ENCODE data around the gene PCDHA10.
"Not testable (repeated sequence)": the region's sequence is repeated elsewhere in the genome, so short reads cannot be mapped to it uniquely, and the experiment has no call there.

PCDHA10 gene

DNA sequence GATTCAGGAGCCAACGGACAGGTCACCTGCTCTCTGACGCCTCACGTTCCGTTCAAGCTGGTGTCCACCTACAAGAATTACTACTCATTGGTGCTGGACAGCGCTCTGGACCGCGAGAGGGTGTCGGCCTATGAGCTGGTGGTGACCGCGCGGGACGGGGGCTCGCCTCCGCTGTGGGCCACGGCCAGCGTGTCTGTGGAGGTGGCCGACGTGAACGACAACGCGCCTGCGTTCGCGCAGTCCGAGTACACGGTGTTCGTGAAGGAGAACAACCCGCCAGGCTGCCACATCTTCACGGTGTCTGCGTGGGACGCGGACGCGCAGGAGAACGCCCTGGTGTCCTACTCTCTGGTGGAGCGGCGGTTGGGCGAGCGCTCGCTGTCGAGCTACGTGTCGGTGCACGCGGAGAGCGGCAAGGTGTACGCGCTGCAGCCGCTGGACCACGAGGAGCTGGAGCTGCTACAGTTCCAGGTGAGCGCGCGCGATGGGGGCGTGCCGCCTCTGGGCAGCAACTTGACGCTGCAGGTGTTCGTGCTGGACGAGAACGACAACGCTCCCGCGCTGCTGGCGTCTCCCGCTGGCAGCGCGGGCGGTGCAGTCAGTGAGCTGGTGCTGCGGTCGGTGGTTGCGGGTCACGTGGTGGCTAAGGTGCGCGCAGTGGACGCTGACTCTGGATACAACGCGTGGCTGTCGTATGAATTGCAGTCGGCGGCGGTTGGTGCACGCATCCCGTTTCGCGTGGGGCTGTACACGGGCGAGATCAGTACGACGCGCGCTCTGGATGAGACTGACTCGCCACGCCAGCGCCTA, 1.7 kb downstream of the PCDHA10 start:
- Histone ChIP-seq H3K9ac (ENCODE audit: low read depth, low read length) (no peak overlapping the region), H3K9me3 (ENCODE audit: control insufficient read depth, insufficient read depth, low read length) (no peaks in the 10 kb centered on the region), H3K36me3 (ENCODE audit: control insufficient read depth, insufficient read depth, low read length) (peaks cover 4% of the 10 kb centered on the region), H3K27me3 (ENCODE audit: control insufficient read depth, insufficient read depth, low read length) (no peaks in the 10 kb centered on the region), H3K4me3 (ENCODE audit: low read depth, low read length) (no peak overlapping the region), H3K4me1 (ENCODE audit: control insufficient read depth, insufficient read depth, low read length) (no peaks in the 10 kb centered on the region)

- Histone ChIP-seq H3K27me3 (ENCODE audit: control insufficient read depth, insufficient read depth, low read length) (no peaks in the 10 kb centered on the region), H3K4me3 (ENCODE audit: low read depth, low read length) (peak overlapping the region; percentile 13), H3K9me3 (ENCODE audit: control insufficient read depth, insufficient read depth, low read length) (no peaks in the 10 kb centered on the region), H3K36me3 (ENCODE audit: control insufficient read depth, insufficient read depth, low read length) (peaks cover 8% of the 10 kb centered on the region), H3K4me1 (ENCODE audit: control insufficient read depth, insufficient read depth, low read length) (no peaks in the 10 kb centered on the region), H3K9ac (ENCODE audit: low read depth, low read length) (no peak overlapping the region)
These were observed 2.2 kb downstream of the PCDHA10 start for GRCh38 chr5:140857987-140858240.

GRCh38 chr5:140862441-140863295, 7.0 kb downstream of the PCDHA10 start:
- H3K9me3 ChIP-seq (ENCODE audit: control insufficient read depth, insufficient read depth, low read length): no peaks in the 10 kb centered on the region
- peaks cover 10% of the 10 kb centered on the region for H3K36me3 ChIP-seq (ENCODE audit: control insufficient read depth, insufficient read depth, low read length)

GRCh38 chr5:140868721-140869554, 13.2 kb downstream of the PCDHA10 start, which contains the start of gene PCDHA11:
Gene PCDHA11 (plus strand): TSS chr5:140868957. CDS start chr5:140869104, 147 bp downstream.
- H3K9ac ChIP-seq (ENCODE audit: low read depth, low read length): peak within 1 kb of the TSS; percentile 0

More at GRCh38 chr5:140862441-140863295, 7.0 kb downstream of the PCDHA10 start:
- Histone ChIP-seq H3K27me3 (ENCODE audit: control insufficient read depth, insufficient read depth, low read length) (no peaks in the 10 kb centered on the region), H3K4me3 (ENCODE audit: low read depth, low read length) (no peak overlapping the region), H3K9ac (ENCODE audit: low read depth, low read length) (no peak overlapping the region), H3K4me1 (ENCODE audit: control insufficient read depth, insufficient read depth, low read length) (no peaks in the 10 kb centered on the region)

GRCh38 chr5:140869555-140869886, 13.8 kb downstream of the PCDHA10 start:
- Histone ChIP-seq H3K4me3 (ENCODE audit: low read depth, low read length) (peak overlapping the region; percentile 45), H3K9me3 (ENCODE audit: control insufficient read depth, insufficient read depth, low read length) (no peaks in the 10 kb centered on the region), H3K9ac (ENCODE audit: low read depth, low read length) (no peak overlapping the region)

More at GRCh38 chr5:140868721-140869554, 13.2 kb downstream of the PCDHA10 start, which contains the start of gene PCDHA11:
- Histone ChIP-seq H3K4me1 (ENCODE audit: control insufficient read depth, insufficient read depth, low read length) (no peaks in the 10 kb centered on the region), H3K36me3 (ENCODE audit: control insufficient read depth, insufficient read depth, low read length) (no peaks in the 10 kb centered on the region), H3K4me3 (ENCODE audit: low read depth, low read length) (peak within 1 kb of the TSS; percentile 45), H3K27me3 (ENCODE audit: control insufficient read depth, insufficient read depth, low read length) (no peaks in the 10 kb centered on the region), H3K9me3 (ENCODE audit: control insufficient read depth, insufficient read depth, low read length) (no peaks in the 10 kb centered on the region)

GRCh38 chr5:140870221-140871201, 14.8 kb downstream of the PCDHA10 start:
- Histone ChIP-seq H3K9me3 (ENCODE audit: control insufficient read depth, insufficient read depth, low read length) (no peaks in the 10 kb centered on the region), H3K4me3 (ENCODE audit: low read depth, low read length) (no peak overlapping the region), H3K36me3 (ENCODE audit: control insufficient read depth, insufficient read depth, low read length) (no peaks in the 10 kb centered on the region), H3K27me3 (ENCODE audit: control insufficient read depth, insufficient read depth, low read length) (no peaks in the 10 kb centered on the region), H3K4me1 (ENCODE audit: control insufficient read depth, insufficient read depth, low read length) (peaks cover 3% of the 10 kb centered on the region), H3K9ac (ENCODE audit: low read depth, low read length) (no peak overlapping the region)

More at GRCh38 chr5:140869555-140869886, 13.8 kb downstream of the PCDHA10 start:
- peaks cover 3% of the 10 kb centered on the region for H3K4me1 ChIP-seq (ENCODE audit: control insufficient read depth, insufficient read depth, low read length)
- no peaks in the 10 kb centered on the region for H3K36me3 ChIP-seq (ENCODE audit: control insufficient read depth, insufficient read depth, low read length)
- H3K27me3 ChIP-seq (ENCODE audit: control insufficient read depth, insufficient read depth, low read length): no peaks in the 10 kb centered on the region

DNA sequence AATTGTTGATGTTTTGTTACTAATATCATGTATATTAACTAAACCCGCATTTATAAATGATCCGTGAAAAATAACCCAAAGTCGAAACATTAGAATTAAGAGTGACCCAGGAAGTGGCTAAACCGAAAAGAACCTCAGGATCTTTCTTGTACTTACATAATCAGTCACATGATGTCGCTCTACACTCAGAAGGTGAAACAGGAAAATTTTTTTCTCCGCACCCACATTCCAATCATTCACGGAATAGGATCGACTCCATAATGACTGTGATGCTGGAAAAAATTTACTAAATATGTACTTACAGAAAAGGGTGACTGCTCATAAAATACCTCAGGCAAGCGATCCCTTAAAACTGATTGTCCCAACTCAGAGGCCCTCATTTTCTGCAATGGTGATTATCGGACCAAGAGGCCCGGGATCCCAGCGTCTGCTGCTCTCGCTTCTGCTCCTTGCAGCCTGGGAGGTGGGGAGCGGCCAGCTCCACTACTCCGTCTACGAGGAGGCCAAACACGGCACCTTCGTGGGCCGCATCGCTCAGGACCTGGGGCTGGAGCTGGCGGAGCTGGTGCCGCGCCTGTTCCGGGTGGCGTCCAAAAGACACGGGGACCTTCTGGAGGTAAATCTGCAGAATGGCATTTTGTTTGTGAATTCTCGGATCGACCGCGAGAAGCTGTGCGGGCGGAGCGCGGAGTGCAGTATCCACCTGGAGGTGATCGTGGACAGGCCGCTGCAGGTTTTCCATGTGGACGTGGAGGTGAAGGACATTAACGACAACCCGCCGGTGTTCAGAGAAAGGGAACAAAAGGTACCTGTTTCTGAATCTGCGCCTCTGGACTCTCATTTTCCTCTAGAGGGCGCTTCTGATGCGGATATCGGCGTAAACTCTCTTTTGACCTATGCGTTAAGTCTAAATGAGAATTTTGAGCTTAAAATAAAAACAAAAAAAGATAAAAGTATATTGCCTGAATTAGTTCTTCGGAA, 19.7 kb downstream of the PCDHA10 start, which contains the start of gene PCDHA12:
Gene PCDHA12 (plus strand): TSS at position 224 of the 981 bp plus-strand sequence. CDS start 165 bp downstream, at position 389.
- no peaks in the 10 kb centered on the region for H3K9me3 ChIP-seq (ENCODE audit: control insufficient read depth, insufficient read depth, low read length)
- H3K4me3 ChIP-seq (ENCODE audit: low read depth, low read length): peak within 1 kb of the TSS; percentile 60
- H3K4me1 ChIP-seq (ENCODE audit: control insufficient read depth, insufficient read depth, low read length): peaks cover 3% of the 10 kb centered on the region
- no peaks in the 10 kb centered on the region for H3K36me3 ChIP-seq (ENCODE audit: control insufficient read depth, insufficient read depth, low read length)
- no peaks in the 10 kb centered on the region for H3K27me3 ChIP-seq (ENCODE audit: control insufficient read depth, insufficient read depth, low read length)
- H3K9ac ChIP-seq (ENCODE audit: low read depth, low read length): peak within 1 kb of the TSS; percentile 38

GRCh38 chr5:140876541-140877261, 21.0 kb downstream of the PCDHA10 start:
- not testable (repeated sequence) for H3K4me3 ChIP-seq (ENCODE audit: low read depth, low read length); H3K9me3 ChIP-seq (ENCODE audit: control insufficient read depth, insufficient read depth, low read length); H3K9ac ChIP-seq (ENCODE audit: low read depth, low read length); H3K27me3 ChIP-seq (ENCODE audit: control insufficient read depth, insufficient read depth, low read length); H3K36me3 ChIP-seq (ENCODE audit: control insufficient read depth, insufficient read depth, low read length); H3K4me1 ChIP-seq (ENCODE audit: control insufficient read depth, insufficient read depth, low read length)

DNA sequence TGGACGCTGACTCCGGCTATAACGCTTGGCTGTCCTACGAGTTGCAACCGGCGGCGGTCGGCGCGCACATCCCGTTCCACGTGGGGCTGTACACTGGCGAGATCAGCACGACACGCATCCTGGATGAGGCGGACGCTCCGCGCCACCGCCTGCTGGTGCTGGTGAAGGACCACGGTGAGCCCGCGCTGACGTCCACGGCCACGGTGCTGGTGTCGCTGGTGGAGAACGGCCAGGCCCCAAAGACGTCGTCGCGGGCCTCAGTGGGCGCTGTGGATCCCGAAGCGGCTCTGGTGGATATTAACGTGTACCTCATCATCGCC, 21.5 kb downstream of the PCDHA10 start:
- peaks cover 3% of the 10 kb centered on the region for H3K4me1 ChIP-seq (ENCODE audit: control insufficient read depth, insufficient read depth, low read length)
- H3K9ac ChIP-seq (ENCODE audit: low read depth, low read length): no peak overlapping the region
- no peaks in the 10 kb centered on the region for H3K36me3 ChIP-seq (ENCODE audit: control insufficient read depth, insufficient read depth, low read length)
- H3K9me3 ChIP-seq (ENCODE audit: control insufficient read depth, insufficient read depth, low read length): no peaks in the 10 kb centered on the region
- H3K27me3 ChIP-seq (ENCODE audit: control insufficient read depth, insufficient read depth, low read length): no peaks in the 10 kb centered on the region
- no peak overlapping the region for H3K4me3 ChIP-seq (ENCODE audit: low read depth, low read length)
